ENCODE results near the gene MPP3.
A peak's percentile ranks its signal among the peaks of the same experiment; 100 is the strongest.
"Not testable (repeated sequence)": the region's sequence is repeated elsewhere in the genome, so short reads cannot be mapped to it uniquely, and the experiment has no call there.

MPP3 gene, protein sequence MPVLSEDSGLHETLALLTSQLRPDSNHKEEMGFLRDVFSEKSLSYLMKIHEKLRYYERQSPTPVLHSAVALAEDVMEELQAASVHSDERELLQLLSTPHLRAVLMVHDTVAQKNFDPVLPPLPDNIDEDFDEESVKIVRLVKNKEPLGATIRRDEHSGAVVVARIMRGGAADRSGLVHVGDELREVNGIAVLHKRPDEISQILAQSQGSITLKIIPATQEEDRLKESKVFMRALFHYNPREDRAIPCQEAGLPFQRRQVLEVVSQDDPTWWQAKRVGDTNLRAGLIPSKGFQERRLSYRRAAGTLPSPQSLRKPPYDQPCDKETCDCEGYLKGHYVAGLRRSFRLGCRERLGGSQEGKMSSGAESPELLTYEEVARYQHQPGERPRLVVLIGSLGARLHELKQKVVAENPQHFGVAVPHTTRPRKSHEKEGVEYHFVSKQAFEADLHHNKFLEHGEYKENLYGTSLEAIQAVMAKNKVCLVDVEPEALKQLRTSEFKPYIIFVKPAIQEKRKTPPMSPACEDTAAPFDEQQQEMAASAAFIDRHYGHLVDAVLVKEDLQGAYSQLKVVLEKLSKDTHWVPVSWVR

GRCh38 chr17:43832976-43833829 is at the start of gene MPP3:
TSS of gene MPP3 (minus strand) at chr17:43833146. CDS start at chr17:43831906, 1,240 bp downstream.
- DNase-seq = peak; percentile 56 to 58

DNA sequence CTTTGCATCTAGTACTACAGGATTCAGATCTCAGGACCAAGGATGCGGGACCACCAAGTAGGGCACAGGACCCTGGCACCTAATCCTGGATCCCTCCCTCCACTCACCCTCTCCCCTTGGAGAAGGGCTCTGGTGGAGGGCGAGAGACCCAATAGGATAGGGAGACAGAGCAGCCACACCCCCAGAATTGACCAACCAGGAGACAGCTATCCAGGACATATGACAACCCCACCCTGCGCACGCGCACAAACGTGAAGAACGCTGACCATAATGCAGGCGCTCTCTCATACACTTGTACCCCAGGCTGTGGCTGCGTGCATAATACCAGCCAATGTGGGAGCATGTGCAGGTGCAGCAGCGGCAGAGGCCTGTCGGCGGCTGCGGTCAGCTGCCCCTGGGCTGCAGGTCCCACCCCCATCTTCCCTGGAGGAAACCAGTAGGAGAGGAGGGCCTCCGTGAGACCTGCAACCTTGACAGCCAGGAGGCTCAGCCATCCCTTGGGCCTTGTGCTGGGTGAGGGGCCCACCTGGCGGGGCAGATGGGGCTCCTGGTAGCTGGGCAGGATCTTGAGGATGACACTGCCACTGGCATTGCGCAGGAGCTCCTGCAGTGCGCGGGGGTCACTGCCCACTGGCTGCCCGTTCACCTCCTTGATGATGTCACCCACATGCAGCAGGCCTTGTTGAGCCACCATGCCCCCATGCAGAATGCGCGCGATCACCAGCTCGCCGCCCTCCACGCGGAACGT is 49.0 kb upstream of the MPP3 start:
- no peak for DNase-seq

- no peak for DNase-seq
These were observed 48.2 kb upstream of the MPP3 start for GRCh38 chr17:43881181-43881580.

GRCh38 chr17:43880420-43880991 is 47.6 kb upstream of the MPP3 start:
- DNase-seq = peak; percentile 29 to 32

GRCh38 chr17:43879723-43880419 is 46.9 kb upstream of the MPP3 start:
- DNase-seq = no peak

DNA sequence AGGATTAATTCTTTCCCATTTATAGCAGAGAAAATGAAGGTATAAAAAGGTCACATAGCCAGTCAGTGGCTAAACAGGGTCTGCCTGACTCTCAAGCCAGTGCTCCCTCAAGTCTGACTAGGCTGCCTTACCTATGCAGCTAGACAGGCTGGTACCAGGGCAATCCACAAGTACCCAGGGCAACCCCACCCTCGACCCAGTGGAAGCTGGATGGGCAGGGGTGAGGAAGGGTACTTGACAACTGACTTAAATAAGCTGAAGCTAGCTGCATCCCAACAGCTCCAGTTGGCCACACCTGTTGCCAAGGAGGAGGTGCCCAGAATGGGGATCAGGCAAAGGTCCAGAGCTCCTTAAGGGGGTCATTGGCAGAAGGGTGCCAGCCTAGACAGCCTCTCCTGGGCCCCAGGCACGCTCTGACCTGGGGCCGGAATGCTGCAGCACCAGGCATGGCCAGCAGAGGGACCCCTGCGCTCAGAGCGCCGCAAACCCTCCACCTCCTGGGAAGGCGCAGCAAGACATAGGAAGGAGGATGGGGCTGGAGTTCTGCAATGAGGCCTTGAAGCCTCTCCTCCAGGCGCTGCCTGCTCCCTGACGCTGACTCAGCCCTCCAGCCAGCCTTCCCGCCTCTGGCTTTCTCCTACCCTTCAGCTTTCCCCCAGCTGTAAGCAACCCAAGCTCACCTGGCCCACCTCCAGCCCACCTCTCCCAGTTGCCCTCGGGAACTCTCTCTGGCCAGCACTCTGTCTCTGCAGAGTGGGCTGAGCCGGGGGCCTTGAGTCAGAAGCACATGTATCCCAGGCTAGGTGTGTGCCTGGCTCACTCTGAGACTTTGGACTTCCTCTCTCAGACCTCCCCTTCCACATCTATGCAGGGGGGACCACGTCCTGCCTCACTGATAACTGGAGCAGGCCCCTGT is 45.6 kb upstream of the MPP3 start:
- peak; percentile 54 to 65 for DNase-seq

DNA sequence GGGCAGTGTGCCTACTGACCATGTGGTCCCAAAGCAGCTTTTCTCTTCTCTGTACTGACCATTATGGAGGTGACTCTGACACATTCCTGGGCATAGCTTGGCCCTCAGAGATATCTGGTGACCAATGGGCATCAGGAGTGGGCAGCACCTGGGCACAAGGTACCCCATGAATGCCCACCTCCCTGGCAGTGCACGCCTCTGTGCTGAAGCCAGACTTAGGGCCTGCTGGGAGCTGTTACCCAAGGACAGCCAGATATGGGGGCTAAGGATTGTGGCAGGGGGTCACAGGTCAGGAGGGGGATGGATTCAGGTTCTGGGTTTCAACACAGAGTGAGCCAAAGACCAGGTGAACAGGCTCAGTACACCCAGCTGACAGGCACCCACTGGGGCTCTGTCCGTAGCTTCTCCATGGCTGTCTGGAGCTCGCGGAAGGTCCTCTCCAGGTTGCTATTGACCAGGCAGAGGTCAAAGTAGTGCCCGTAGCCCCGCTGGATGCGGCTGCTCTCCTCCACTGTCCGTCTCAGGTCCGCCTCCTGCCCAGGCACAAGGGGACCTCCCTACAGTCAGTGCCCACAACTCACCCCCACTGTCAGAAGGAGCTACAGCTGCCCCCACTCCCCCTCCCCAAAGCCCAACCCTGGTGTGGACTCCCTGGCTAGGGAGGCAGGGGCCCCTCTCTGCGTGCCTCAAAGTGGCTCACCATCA is 44.7 kb upstream of the MPP3 start:
- no peak for DNase-seq

DNA sequence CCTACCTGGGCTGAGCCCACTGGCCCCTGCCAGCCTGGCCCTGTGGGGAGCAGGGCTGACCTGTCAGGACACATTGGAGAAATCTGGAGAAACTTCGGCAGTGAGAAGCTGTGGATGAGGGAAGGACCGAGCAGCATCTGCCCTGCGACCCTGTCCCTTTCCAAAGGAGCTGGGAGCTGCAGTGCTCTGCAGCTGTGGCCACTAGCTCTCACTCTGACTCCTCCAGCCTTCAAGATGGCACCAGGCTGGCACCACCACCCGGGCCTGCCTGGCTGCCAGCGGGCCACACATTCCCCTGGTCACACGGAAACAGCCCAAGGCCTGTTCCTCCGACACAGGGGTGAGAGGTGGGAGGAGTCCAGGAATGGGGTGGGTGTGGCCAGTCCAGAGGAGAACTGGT is 44.1 kb upstream of the MPP3 start:
- DNase-seq = no peak

- no peak for DNase-seq
These were observed 42.7 kb upstream of the MPP3 start for GRCh38 chr17:43875476-43876147.

DNA sequence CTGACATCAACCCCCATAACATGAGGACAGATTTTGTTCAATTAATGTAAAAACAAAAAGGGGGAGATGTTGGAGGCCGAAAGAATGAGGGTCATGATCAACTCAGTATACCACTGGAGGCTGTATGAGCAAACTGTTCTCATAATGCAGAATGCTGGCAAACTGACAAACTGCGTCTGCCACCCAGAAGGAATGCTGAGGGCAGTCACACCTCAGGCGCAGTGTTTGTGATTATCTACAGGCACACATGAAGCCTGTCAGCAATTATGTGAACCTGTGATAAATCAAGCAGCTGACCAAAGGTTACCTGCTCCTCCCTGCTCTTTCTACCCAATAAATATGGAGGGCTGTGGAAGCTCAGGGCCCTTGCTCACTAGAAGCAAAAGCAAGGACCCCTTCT is 41.3 kb upstream of the MPP3 start:
- DNase-seq = no peak

DNA sequence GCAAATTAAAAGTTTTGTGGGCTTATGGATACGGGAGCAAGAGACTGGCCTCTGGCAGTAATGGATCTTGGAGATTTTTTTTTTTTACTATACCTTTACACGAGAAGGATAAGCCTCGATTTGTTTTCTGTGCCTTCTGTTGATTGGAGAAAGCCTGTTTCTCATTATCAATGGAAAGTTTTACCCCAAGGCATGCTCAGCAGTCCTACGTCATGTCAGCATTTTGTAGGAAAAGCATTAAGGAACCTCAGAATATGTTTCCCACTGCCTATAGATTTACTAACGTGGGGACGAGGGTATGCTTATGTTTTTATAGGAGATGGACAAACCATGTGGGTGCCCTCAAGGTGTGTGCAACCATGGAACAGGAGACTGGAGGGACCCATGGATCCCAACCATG is 40.9 kb upstream of the MPP3 start:
- DNase-seq = no peak

- DNase-seq = no peak
These were observed 40.1 kb upstream of the MPP3 start for GRCh38 chr17:43873091-43873490.

GRCh38 chr17:43871946-43872690 is 39.2 kb upstream of the MPP3 start:
- no peak for DNase-seq

DNA sequence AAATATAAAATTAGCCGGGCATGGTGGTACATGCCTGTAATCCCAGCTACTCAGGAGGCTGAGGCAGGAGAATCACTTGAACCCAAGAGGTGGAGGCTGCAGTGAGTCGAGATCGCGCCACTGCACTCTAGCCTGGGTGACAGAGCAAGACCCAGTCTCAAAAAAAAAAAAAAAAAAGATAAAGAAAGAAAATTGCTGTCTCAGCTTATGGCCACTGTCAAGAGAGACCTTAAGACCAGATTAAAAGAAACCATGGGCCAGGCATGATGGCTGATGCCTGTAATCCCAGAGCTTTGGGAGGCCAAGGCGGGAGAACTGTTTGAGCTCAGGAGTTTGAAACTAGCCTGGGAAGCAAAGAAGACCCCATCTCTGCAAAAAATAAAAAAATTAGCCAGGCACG is 36.1 kb upstream of the MPP3 start:
- DNase-seq = not testable (repeated sequence)

GRCh38 chr17:43868226-43868994 is 35.5 kb upstream of the MPP3 start:
- no peak for DNase-seq

DNA sequence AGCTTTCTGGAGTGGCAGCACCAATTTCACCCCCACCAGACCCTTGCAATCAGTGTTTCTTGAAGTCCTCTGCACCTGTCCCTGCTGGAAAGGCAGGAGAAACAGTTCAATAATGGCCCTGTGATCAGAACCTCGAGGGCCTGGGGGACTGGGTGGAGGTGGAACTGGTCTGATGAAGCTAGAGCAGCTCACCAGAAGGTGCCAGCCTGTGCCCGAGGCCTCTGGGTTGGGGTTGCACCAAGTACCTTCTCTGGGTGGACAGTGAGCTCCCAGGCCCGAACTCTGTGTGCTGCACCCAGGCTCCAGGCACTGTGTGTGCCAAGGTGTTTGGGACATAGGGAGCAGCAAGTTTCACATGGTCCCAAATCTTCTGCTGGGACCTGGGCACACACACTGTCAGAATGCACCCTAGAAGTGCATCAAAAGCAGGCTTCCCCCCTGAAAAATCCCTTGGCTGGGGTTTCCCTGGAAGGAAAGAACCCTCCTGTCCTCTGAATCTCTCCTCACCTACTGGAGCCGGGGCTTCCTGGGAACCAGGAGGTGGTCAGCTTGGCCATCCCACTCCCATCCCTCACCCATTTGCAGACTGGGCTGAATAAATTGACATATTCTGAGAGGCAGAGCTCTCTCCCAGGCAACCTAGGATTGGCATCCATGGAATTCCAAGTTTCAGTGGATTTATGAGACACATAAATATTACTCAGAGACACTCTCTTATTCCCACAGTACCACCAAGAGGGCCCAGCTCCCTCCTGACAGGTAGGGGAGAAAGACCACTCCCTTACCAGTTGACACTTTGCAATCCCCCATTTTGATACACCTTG is 31.4 kb upstream of the MPP3 start:
- DNase-seq = no peak

- no peak for DNase-seq
These were observed 29.0 kb upstream of the MPP3 start for GRCh38 chr17:43861960-43862359.

All from activated CD4-positive, alpha-beta T cell treated with anti-CD3 and anti-CD28 coated beads for 4 hours (primary cell).